ENCODE measurements around the gene FDX2.

Gene FDX2

GRCh38 chr19:10315335-10316214 is at the start of gene FDX2:
Gene FDX2, minus strand, starts transcription at chr19:10316015. Its CDS starts 19 bp downstream, at chr19:10315996.
- H3K9me3 ChIP-seq (ENCODE audit: control insufficient read depth, low read length), result no peaks in the 10 kb centered on the region
- H3K9ac ChIP-seq (ENCODE audit: low read length), result peak within 1 kb of the TSS; percentile 88
- peaks cover 22% of the 10 kb centered on the region for H3K36me3 ChIP-seq (ENCODE audit: control insufficient read depth, insufficient read depth, low read length, severe bottlenecking)
- H3K4me3 ChIP-seq (ENCODE audit: low read length), result peak within 1 kb of the TSS; percentile 93
- H3K4me1 ChIP-seq (ENCODE audit: control insufficient read depth, insufficient read depth, low read length), result no peaks in the 10 kb centered on the region
- peak; percentile 93 for DNase-seq (ENCODE audit: low read depth)
- H3K27me3 ChIP-seq (replicated peaks; ENCODE audit: control insufficient read depth, insufficient read depth, low read length), result no peaks in the 10 kb centered on the region

GRCh38 chr19:10365518-10365917 is 49.7 kb upstream of the FDX2 start:
- Histone ChIP-seq H3K4me3 (ENCODE audit: low read length) (no peak overlapping the region), H3K36me3 (ENCODE audit: control insufficient read depth, insufficient read depth, low read length, severe bottlenecking) (peaks cover 64% of the 10 kb centered on the region), H3K27me3 (replicated peaks; ENCODE audit: control insufficient read depth, insufficient read depth, low read length) (no peaks in the 10 kb centered on the region), H3K4me1 (ENCODE audit: control insufficient read depth, insufficient read depth, low read length) (no peaks in the 10 kb centered on the region), H3K9ac (ENCODE audit: low read length) (no peak overlapping the region), H3K9me3 (ENCODE audit: control insufficient read depth, low read length) (no peaks in the 10 kb centered on the region)
- DNase-seq (ENCODE audit: low read depth), result no peak

- H3K27me3 ChIP-seq (replicated peaks; ENCODE audit: control insufficient read depth, insufficient read depth, low read length), result no peaks in the 10 kb centered on the region
- DNase-seq (ENCODE audit: low read depth), result no peak
- no peaks in the 10 kb centered on the region for H3K4me1 ChIP-seq (ENCODE audit: control insufficient read depth, insufficient read depth, low read length)
- H3K36me3 ChIP-seq (ENCODE audit: control insufficient read depth, insufficient read depth, low read length, severe bottlenecking), result peaks cover 69% of the 10 kb centered on the region
- H3K4me3 ChIP-seq (ENCODE audit: low read length), result no peak overlapping the region
- no peak overlapping the region for H3K9ac ChIP-seq (ENCODE audit: low read length)
- no peaks in the 10 kb centered on the region for H3K9me3 ChIP-seq (ENCODE audit: control insufficient read depth, low read length)
Measured at GRCh38 chr19:10364644-10365043, 48.8 kb upstream of the FDX2 start.

GRCh38 chr19:10363789-10364281 is 48.0 kb upstream of the FDX2 start:
- Histone ChIP-seq H3K9me3 (ENCODE audit: control insufficient read depth, low read length) (no peaks in the 10 kb centered on the region), H3K4me3 (ENCODE audit: low read length) (no peak overlapping the region), H3K4me1 (ENCODE audit: control insufficient read depth, insufficient read depth, low read length) (no peaks in the 10 kb centered on the region), H3K27me3 (replicated peaks; ENCODE audit: control insufficient read depth, insufficient read depth, low read length) (no peaks in the 10 kb centered on the region), H3K9ac (ENCODE audit: low read length) (no peak overlapping the region), H3K36me3 (ENCODE audit: control insufficient read depth, insufficient read depth, low read length, severe bottlenecking) (peaks cover 69% of the 10 kb centered on the region)
- no peak for DNase-seq (ENCODE audit: low read depth)

GRCh38 chr19:10362259-10362658 is 46.4 kb upstream of the FDX2 start:
- no peak for DNase-seq (ENCODE audit: low read depth)
- Histone ChIP-seq H3K4me1 (ENCODE audit: control insufficient read depth, insufficient read depth, low read length) (no peaks in the 10 kb centered on the region), H3K4me3 (ENCODE audit: low read length) (no peak overlapping the region), H3K27me3 (replicated peaks; ENCODE audit: control insufficient read depth, insufficient read depth, low read length) (no peaks in the 10 kb centered on the region), H3K9ac (ENCODE audit: low read length) (no peak overlapping the region), H3K9me3 (ENCODE audit: control insufficient read depth, low read length) (no peaks in the 10 kb centered on the region), H3K36me3 (ENCODE audit: control insufficient read depth, insufficient read depth, low read length, severe bottlenecking) (peaks cover 71% of the 10 kb centered on the region)

GRCh38 chr19:10361569-10362011 is 45.8 kb upstream of the FDX2 start:
- Histone ChIP-seq H3K4me3 (ENCODE audit: low read length) (no peak overlapping the region), H3K4me1 (ENCODE audit: control insufficient read depth, insufficient read depth, low read length) (no peaks in the 10 kb centered on the region), H3K27me3 (replicated peaks; ENCODE audit: control insufficient read depth, insufficient read depth, low read length) (no peaks in the 10 kb centered on the region), H3K9ac (ENCODE audit: low read length) (no peak overlapping the region), H3K36me3 (ENCODE audit: control insufficient read depth, insufficient read depth, low read length, severe bottlenecking) (peaks cover 71% of the 10 kb centered on the region), H3K9me3 (ENCODE audit: control insufficient read depth, low read length) (no peaks in the 10 kb centered on the region)
- DNase-seq (ENCODE audit: low read depth), result no peak

- peaks cover 60% of the 10 kb centered on the region for H3K36me3 ChIP-seq (ENCODE audit: control insufficient read depth, insufficient read depth, low read length, severe bottlenecking)
Measured at GRCh38 chr19:10356431-10356830, 40.6 kb upstream of the FDX2 start.

GRCh38 chr19:10353793-10354391 is 38.1 kb upstream of the FDX2 start:
- no peak overlapping the region for H3K9ac ChIP-seq (ENCODE audit: low read length)
- H3K4me1 ChIP-seq (ENCODE audit: control insufficient read depth, insufficient read depth, low read length), result peaks cover 6% of the 10 kb centered on the region
- DNase-seq (ENCODE audit: low read depth), result peak; percentile 45
- H3K27me3 ChIP-seq (replicated peaks; ENCODE audit: control insufficient read depth, insufficient read depth, low read length), result no peaks in the 10 kb centered on the region
- H3K36me3 ChIP-seq (ENCODE audit: control insufficient read depth, insufficient read depth, low read length, severe bottlenecking), result peaks cover 53% of the 10 kb centered on the region
- H3K4me3 ChIP-seq (ENCODE audit: low read length), result no peak overlapping the region
- no peaks in the 10 kb centered on the region for H3K9me3 ChIP-seq (ENCODE audit: control insufficient read depth, low read length)

More at GRCh38 chr19:10356431-10356830, 40.6 kb upstream of the FDX2 start:
- H3K27me3 ChIP-seq (replicated peaks; ENCODE audit: control insufficient read depth, insufficient read depth, low read length), result no peaks in the 10 kb centered on the region
- H3K9ac ChIP-seq (ENCODE audit: low read length), result no peak overlapping the region
- DNase-seq (ENCODE audit: low read depth), result no peak
- H3K4me1 ChIP-seq (ENCODE audit: control insufficient read depth, insufficient read depth, low read length), result peaks cover 6% of the 10 kb centered on the region
- H3K9me3 ChIP-seq (ENCODE audit: control insufficient read depth, low read length), result no peaks in the 10 kb centered on the region
- H3K4me3 ChIP-seq (ENCODE audit: low read length), result no peak overlapping the region

- H3K27me3 ChIP-seq (replicated peaks; ENCODE audit: control insufficient read depth, insufficient read depth, low read length), result no peaks in the 10 kb centered on the region
- H3K9me3 ChIP-seq (ENCODE audit: control insufficient read depth, low read length), result no peaks in the 10 kb centered on the region
- H3K4me1 ChIP-seq (ENCODE audit: control insufficient read depth, insufficient read depth, low read length), result peaks cover 6% of the 10 kb centered on the region
- H3K9ac ChIP-seq (ENCODE audit: low read length), result no peak overlapping the region
- DNase-seq (ENCODE audit: low read depth), result no peak
- H3K36me3 ChIP-seq (ENCODE audit: control insufficient read depth, insufficient read depth, low read length, severe bottlenecking), result peaks cover 48% of the 10 kb centered on the region
- no peak overlapping the region for H3K4me3 ChIP-seq (ENCODE audit: low read length)
Measured at GRCh38 chr19:10352764-10353671, 37.2 kb upstream of the FDX2 start.

- Histone ChIP-seq H3K4me3 (ENCODE audit: low read length) (no peak overlapping the region), H3K4me1 (ENCODE audit: control insufficient read depth, insufficient read depth, low read length) (peaks cover 9% of the 10 kb centered on the region), H3K9ac (ENCODE audit: low read length) (no peak overlapping the region), H3K27me3 (replicated peaks; ENCODE audit: control insufficient read depth, insufficient read depth, low read length) (no peaks in the 10 kb centered on the region), H3K36me3 (ENCODE audit: control insufficient read depth, insufficient read depth, low read length, severe bottlenecking) (peaks cover 12% of the 10 kb centered on the region), H3K9me3 (ENCODE audit: control insufficient read depth, low read length) (no peaks in the 10 kb centered on the region)
- DNase-seq (ENCODE audit: low read depth), result no peak
Measured at GRCh38 chr19:10346509-10346908, 30.7 kb upstream of the FDX2 start.

GRCh38 chr19:10344780-10345179 is 29.0 kb upstream of the FDX2 start:
- Histone ChIP-seq H3K9ac (ENCODE audit: low read length) (no peak overlapping the region), H3K4me1 (ENCODE audit: control insufficient read depth, insufficient read depth, low read length) (peaks cover 9% of the 10 kb centered on the region), H3K4me3 (ENCODE audit: low read length) (no peak overlapping the region), H3K36me3 (ENCODE audit: control insufficient read depth, insufficient read depth, low read length, severe bottlenecking) (peaks cover 2% of the 10 kb centered on the region), H3K9me3 (ENCODE audit: control insufficient read depth, low read length) (no peaks in the 10 kb centered on the region), H3K27me3 (replicated peaks; ENCODE audit: control insufficient read depth, insufficient read depth, low read length) (no peaks in the 10 kb centered on the region)
- DNase-seq (ENCODE audit: low read depth), result peak; percentile 5
